T follicular helper cell (primary cell): ENCODE results near the gene FAM200A.
"Not testable (repeated sequence)": the region's sequence is repeated elsewhere in the genome, so short reads cannot be mapped to it uniquely, and the experiment has no call there.

Source experiments
- DNase-seq: peaks from one replicate; pipeline ENCODE4 v3.0.0-alpha.2; 2020; ENCODE audit warnings: low read depth

Gene FAM200A

GRCh38 chr7:99504281-99504602 lies 47.7 kb downstream of the FAM200A start:
- DNase-seq: no peak

GRCh38 chr7:99501236-99501635 lies 50.7 kb downstream of the FAM200A start:
- not testable (repeated sequence) for DNase-seq

GRCh38 chr7:99500637-99501009 lies 51.3 kb downstream of the FAM200A start:
- DNase-seq: no peak

GRCh38 chr7:99499721-99500636 lies 51.9 kb downstream of the FAM200A start, which contains the start of gene ZNF394:
TSS of gene ZNF394 (minus strand) at chr7:99500281. CDS start at chr7:99500093, 188 bp downstream.
- DNase-seq: peak; percentile 83

GRCh38 chr7:99499371-99499720 lies 52.6 kb downstream of the FAM200A start:
- no peak for DNase-seq

- DNase-seq: no peak
Measured at GRCh38 chr7:99498546-99498944, 53.4 kb downstream of the FAM200A start.

GRCh38 chr7:99497766-99498545 lies 54.0 kb downstream of the FAM200A start:
- DNase-seq: no peak
